Hepatocyte (in vitro differentiated cells): ENCODE measurements around the gene CTR9. TPM values are rescaled to one million over a fixed set of nuclear protein-coding genes. Genes with fewer than 3 reads are reported as not detected.

Experiments used
- DNase-seq: peaks from one replicate; pipeline ENCODE4 v3.0.0-alpha.2; 2016; ENCODE audit warnings: low spot score
- H2AFZ ChIP-seq: fragments of 200-600 bp; sonication (generic); 2 replicates; pipeline ENCODE4 v1.6.0; 2016; ENCODE audit warnings: antibody characterized with exemption, mild to moderate bottlenecking
- H3K27ac ChIP-seq: fragments of 200-600 bp; sonication (generic); 2 replicates; pipeline ENCODE4 v1.5.1; 2016; ENCODE audit warnings: mild to moderate bottlenecking
- H3K27me3 ChIP-seq: fragments of 200-600 bp; sonication (generic); 2 replicates; pipeline ENCODE4 v1.6.1; 2016
- H3K36me3 ChIP-seq: fragments of 200-600 bp; sonication (generic); replicated peaks from 2 replicates; pipeline ENCODE4 v1.5.1; 2016; ENCODE audit warnings: low read depth; ENCODE audit not compliant: insufficient read depth
- H3K4me1 ChIP-seq: fragments of 200-600 bp; sonication (generic); 2 replicates; pipeline ENCODE4 v1.5.1; 2016; ENCODE audit warnings: mild to moderate bottlenecking, moderate library complexity; ENCODE audit not compliant: insufficient read depth
- H3K4me2 ChIP-seq: fragments of 200-600 bp; sonication (generic); 2 replicates; pipeline ENCODE4 v1.6.0; 2016
- H3K4me3 ChIP-seq: fragments of 200-600 bp; sonication (generic); 2 replicates; pipeline ENCODE4 v1.5.1; 2016; ENCODE audit warnings: mild to moderate bottlenecking
- H3K79me2 ChIP-seq: fragments of 200-600 bp; sonication (generic); 2 replicates; pipeline ENCODE4 v1.6.0; 2017; ENCODE audit warnings: mild to moderate bottlenecking
- H3K9me2 ChIP-seq: fragments of 200-600 bp; sonication (generic); replicated peaks from 2 replicates; pipeline ENCODE4 v1.6.0; 2017; ENCODE audit warnings: mild to moderate bottlenecking; ENCODE audit not compliant: insufficient read depth
- H3K9me3 ChIP-seq: fragments of 200-600 bp; sonication (generic); 2 replicates; pipeline ENCODE4 v1.5.1; 2016; ENCODE audit warnings: low read depth, mild to moderate bottlenecking
- H4K20me1 ChIP-seq: fragments of 200-600 bp; sonication (generic); 2 replicates; pipeline ENCODE4 v1.6.0; 2016; ENCODE audit warnings: mild to moderate bottlenecking; ENCODE audit not compliant: insufficient read depth, poor library complexity, severe bottlenecking
- CTCF ChIP-seq: fragments of 200-600 bp; sonication (generic); IDR thresholded peaks from 2 replicates; pipeline ENCODE4 v1.5.1; 2016; ENCODE audit warnings: antibody characterized with exemption, mild to moderate bottlenecking; ENCODE audit not compliant: poor library complexity
- EZH2 ChIP-seq: fragments of 200-600 bp; sonication (generic); IDR thresholded peaks from 2 replicates; pipeline ENCODE4 v1.6.1; 2016; ENCODE audit warnings: antibody characterized with exemption, mild to moderate bottlenecking, borderline replicate concordance
- EZH2phosphoT487 ChIP-seq: fragments of 200-600 bp; sonication (generic); IDR thresholded peaks from one replicate; pipeline ENCODE4 v1.6.1; 2018; ENCODE audit warnings: antibody characterized with exemption, mild to moderate bottlenecking, low read depth, moderate library complexity; ENCODE audit not compliant: unreplicated experiment, severe bottlenecking
- WGBS: methylation state at CpG from one replicate; pipeline ENCODE4 v1.1.6; 2016; ENCODE audit warnings: low lambda C conversion rate; ENCODE audit errors: missing lambda C conversion rate; 5-methylcytosine and 5-hydroxymethylcytosine counted together
- polyA plus RNA-seq: library from polyadenylated mRNA; unstranded; fragments of >200 nt; fragmentation: Nextera tagmentation; extraction: Ambion mirVana; gene quantifications from 2 replicates; pipeline ENCODE4 v1.2.1, GENCODE V29; 2016
- total RNA-seq: library from RNA; depleted of rRNA; stranded (reverse); fragments of >200 nt; gene quantifications from 2 replicates; pipeline ENCODE4 v1.2.3, GENCODE V29; 2014

The CTR9 gene
- total and polyA plus RNA-seq, 2 experiments from 2014 or later = 24.4 to 28.0 TPM

- Histone ChIP-seq H3K36me3 (no peaks in the 10 kb centered on the region), H3K27me3 (no peaks in the 10 kb centered on the region)
- 74% methylated on average over 1 of the region's 1 CpG for WGBS
These were observed 28.0 kb downstream of the CTR9 start for GRCh38 chr11:10779086-10779485.

GRCh38 chr11:10780040-10780439, 29.0 kb downstream of the CTR9 start:
- TF ChIP-seq EZH2 (no peak), CTCF (no peak), EZH2phosphoT487 (no peak)
- Histone ChIP-seq H3K36me3 (no peaks in the 10 kb centered on the region), H3K4me3 (no peak overlapping the region), H2AFZ (no peak overlapping the region), H3K9me3 (no peaks in the 10 kb centered on the region), H3K27ac (no peak overlapping the region), H4K20me1 (no peaks in the 10 kb centered on the region), H3K27me3 (no peaks in the 10 kb centered on the region), H3K4me1 (peaks cover 10% of the 10 kb centered on the region), H3K79me2 (no peaks in the 10 kb centered on the region), H3K9me2 (no peaks in the 10 kb centered on the region), H3K4me2 (no peak overlapping the region)
- DNase-seq = no peak
- 87% methylated on average over 2 of the region's 2 CpGs for WGBS

More at GRCh38 chr11:10779086-10779485, 28.0 kb downstream of the CTR9 start:
- no peak overlapping the region for H3K4me3 ChIP-seq
- H3K4me2 ChIP-seq = peak overlapping the region; percentile 45
- H3K9me3 ChIP-seq = no peaks in the 10 kb centered on the region
- H4K20me1 ChIP-seq = no peaks in the 10 kb centered on the region
- no peaks in the 10 kb centered on the region for H3K9me2 ChIP-seq
- H2AFZ ChIP-seq = no peak overlapping the region
- no peaks in the 10 kb centered on the region for H3K79me2 ChIP-seq
- H3K27ac ChIP-seq = peak overlapping the region; percentile 83
- H3K4me1 ChIP-seq = peaks cover 10% of the 10 kb centered on the region
- TF ChIP-seq EZH2phosphoT487 (no peak), CTCF (no peak), EZH2 (no peak)
- DNase-seq = no peak

- no peaks in the 10 kb centered on the region for H3K27me3 ChIP-seq
- whole genome bisulfite sequencing = 43% methylated on average over 10 of the region's 10 CpGs
- no peak overlapping the region for H2AFZ ChIP-seq
- H3K4me1 ChIP-seq = no peaks in the 10 kb centered on the region
- TF ChIP-seq CTCF (no peak), EZH2 (no peak), EZH2phosphoT487 (no peak)
- no peak for DNase-seq
- no peaks in the 10 kb centered on the region for H3K9me3 ChIP-seq
- no peaks in the 10 kb centered on the region for H3K9me2 ChIP-seq
- H3K79me2 ChIP-seq = no peaks in the 10 kb centered on the region
- no peaks in the 10 kb centered on the region for H4K20me1 ChIP-seq
- H3K4me3 ChIP-seq = no peak overlapping the region
- H3K27ac ChIP-seq = no peak overlapping the region
- no peak overlapping the region for H3K4me2 ChIP-seq
- no peaks in the 10 kb centered on the region for H3K36me3 ChIP-seq
These were observed 33.4 kb downstream of the CTR9 start for GRCh38 chr11:10784232-10785145.
